K562 (cell line): ENCODE results near the gene SNX27.

Experiments used
- CAMTA2 ChIP-seq: fragments of 250-450 bp; sonication (Bioruptor Pico); conservative IDR thresholded peaks from 2 replicates; pipeline ENCODE4 v1.5.1; 2022
- POLR2AphosphoS2 ChIP-seq: IDR thresholded peaks from 2 replicates; pipeline ENCODE4 v1.6.1; 2012; ENCODE audit warnings: low read length, improper control_type of control experiment
- TF ChIP-seq, protein P1 (sequence below), 3 experiments: IDR thresholded peaks in 2 of 3; conservative IDR thresholded peaks in 1 of 3; 2 replicates each; pipeline ENCODE4 v1.5.1; 2011 to 2012; ENCODE audit warnings: low read length in 3 of 3, mild to moderate bottlenecking in 3 of 3, control low read depth in 2 of 3, improper control_type of control experiment in 1 of 3, inconsistent platforms in 1 of 3, low read depth in 1 of 3, mixed read lengths in 1 of 3, moderate library complexity in 1 of 3; ENCODE audit not compliant: insufficient read depth in 2 of 3
- TF ChIP-seq, protein P2 (sequence below): fragments of 450-650 bp; IDR thresholded peaks from 2 replicates; pipeline ENCODE4 v1.6.1; 2014; ENCODE audit warnings: low read depth, mild to moderate bottlenecking, moderate library complexity, borderline replicate concordance

- TF ChIP-seq, protein P1, sequence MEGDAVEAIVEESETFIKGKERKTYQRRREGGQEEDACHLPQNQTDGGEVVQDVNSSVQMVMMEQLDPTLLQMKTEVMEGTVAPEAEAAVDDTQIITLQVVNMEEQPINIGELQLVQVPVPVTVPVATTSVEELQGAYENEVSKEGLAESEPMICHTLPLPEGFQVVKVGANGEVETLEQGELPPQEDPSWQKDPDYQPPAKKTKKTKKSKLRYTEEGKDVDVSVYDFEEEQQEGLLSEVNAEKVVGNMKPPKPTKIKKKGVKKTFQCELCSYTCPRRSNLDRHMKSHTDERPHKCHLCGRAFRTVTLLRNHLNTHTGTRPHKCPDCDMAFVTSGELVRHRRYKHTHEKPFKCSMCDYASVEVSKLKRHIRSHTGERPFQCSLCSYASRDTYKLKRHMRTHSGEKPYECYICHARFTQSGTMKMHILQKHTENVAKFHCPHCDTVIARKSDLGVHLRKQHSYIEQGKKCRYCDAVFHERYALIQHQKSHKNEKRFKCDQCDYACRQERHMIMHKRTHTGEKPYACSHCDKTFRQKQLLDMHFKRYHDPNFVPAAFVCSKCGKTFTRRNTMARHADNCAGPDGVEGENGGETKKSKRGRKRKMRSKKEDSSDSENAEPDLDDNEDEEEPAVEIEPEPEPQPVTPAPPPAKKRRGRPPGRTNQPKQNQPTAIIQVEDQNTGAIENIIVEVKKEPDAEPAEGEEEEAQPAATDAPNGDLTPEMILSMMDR (IDR thresholded peaks at IDR 0.05 in 2 of 3, conservative IDR thresholded peaks at IDR 0.05 in 1 of 3; ENCODE audit: insufficient read depth in 2 of 3, low read depth in 1 of 3, low read length in 3 of 3), result no peak
- TF ChIP-seq CAMTA2 (CRISPR knock-in tag) (no peak), POLR2AphosphoS2 (no peak)
- TF ChIP-seq, protein P2, sequence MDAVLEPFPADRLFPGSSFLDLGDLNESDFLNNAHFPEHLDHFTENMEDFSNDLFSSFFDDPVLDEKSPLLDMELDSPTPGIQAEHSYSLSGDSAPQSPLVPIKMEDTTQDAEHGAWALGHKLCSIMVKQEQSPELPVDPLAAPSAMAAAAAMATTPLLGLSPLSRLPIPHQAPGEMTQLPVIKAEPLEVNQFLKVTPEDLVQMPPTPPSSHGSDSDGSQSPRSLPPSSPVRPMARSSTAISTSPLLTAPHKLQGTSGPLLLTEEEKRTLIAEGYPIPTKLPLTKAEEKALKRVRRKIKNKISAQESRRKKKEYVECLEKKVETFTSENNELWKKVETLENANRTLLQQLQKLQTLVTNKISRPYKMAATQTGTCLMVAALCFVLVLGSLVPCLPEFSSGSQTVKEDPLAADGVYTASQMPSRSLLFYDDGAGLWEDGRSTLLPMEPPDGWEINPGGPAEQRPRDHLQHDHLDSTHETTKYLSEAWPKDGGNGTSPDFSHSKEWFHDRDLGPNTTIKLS, result no peak
Observed at GRCh38 chr1:151562661-151563060, 49.2 kb upstream of the SNX27 start.
